Heart left ventricle (tissue), 16 donors: ENCODE data around the gene APLP2. TPM values are rescaled to one million over a fixed set of nuclear protein-coding genes. Genes with fewer than 3 reads are reported as not detected.

Source experiments
- ATAC-seq, 4 donors: fragments of 200-7000 bp; cut with Tn5 transposase; one replicate each; pipeline ENCODE4 v1.9.1; 2020 to 2022; ENCODE audit warnings: moderate library complexity in 4 of 4, mild to moderate bottlenecking in 3 of 4, moderate number of reproducible peaks in 1 of 4
- DNase-seq, 5 donors: peaks; one replicate each; pipeline ENCODE4 v3.0.0-alpha.2; 2020
- H3K27ac ChIP-seq, 12 donors: fragments of 200-600 bp; sonication (generic) in 4 of 12; one replicate each; pipeline versions ENCODE4 v1.5.0 to v1.8.0; 2016 to 2022; ENCODE audit warnings: mild to moderate bottlenecking in 2 of 12
- H3K27me3 ChIP-seq, 9 donors: fragments of 200-600 bp; sonication (generic) in 2 of 9; one replicate each; pipeline versions ENCODE4 v1.5.1 to v1.8.0; 2016 to 2022; ENCODE audit warnings: mild to moderate bottlenecking in 3 of 9
- H3K36me3 ChIP-seq, 9 donors: fragments of 200-600 bp; sonication (generic) in 2 of 9; one replicate each; pipeline versions ENCODE4 v1.5.0 to v1.8.0; 2018 to 2022; ENCODE audit warnings: mild to moderate bottlenecking in 2 of 9
- H3K4me1 ChIP-seq, 12 donors: fragments of 200-600 bp; sonication (generic) in 4 of 12; one replicate each; pipeline versions ENCODE4 v1.5.0 to v1.8.0; 2016 to 2022; ENCODE audit warnings: mild to moderate bottlenecking in 3 of 12
- H3K4me3 ChIP-seq, 12 donors: fragments of 200-600 bp; sonication (generic) in 4 of 12; one replicate each; pipeline versions ENCODE4 v1.5.0 to v1.8.0; 2017 to 2022; ENCODE audit warnings: mild to moderate bottlenecking in 9 of 12, moderate library complexity in 4 of 12
- H3K9me3 ChIP-seq, 12 donors: fragments of 200-600 bp; sonication (generic) in 4 of 12; one replicate each; pipeline versions ENCODE4 v1.5.0 to v1.8.0; 2016 to 2022; ENCODE audit warnings: mild to moderate bottlenecking in 1 of 12
- POLR2A ChIP-seq, 2 donors: fragments of 450-650 bp; IDR thresholded peaks; one replicate each; pipeline ENCODE4 v1.6.1; 2017; ENCODE audit warnings: antibody characterized with exemption in 2 of 2, mild to moderate bottlenecking in 2 of 2, moderate library complexity in 2 of 2
- WGBS, 4 donors: extraction: QIAGEN DNeasy Blood & Tissue Kit in 2 of 4; methylation state at CpG; one replicate each; pipeline versions ENCODE4 v1.1.5 to v1.1.7; 2013 to 2018; 5-methylcytosine and 5-hydroxymethylcytosine counted together
- intact Hi-C, 10 donors: fragments of 100-400 bp; cut with DNase I; formaldehyde crosslinking; loops; one replicate each; pipeline versions ENCODE4 v1.11.1 to v1.14.2; 2022
- polyA plus RNA-seq, 2 donors: library from polyadenylated mRNA; stranded (reverse); fragments of 200-250 nt; gene quantifications; one replicate each; pipeline ENCODE4 v1.2.3, GENCODE V29; 2013
- total RNA-seq, 9 donors: library from RNA; depleted of rRNA in 2 of 9; stranded (reverse); fragments of >200 nt in 2 of 9; fragmentation: NEBNext Ultra II Directional in 3 of 9; extraction: Animal tissue kit (Norgen Biotek cat#: 25700) in 3 of 9; gene quantifications; one replicate each; pipeline versions ENCODE4 v1.1.0 to v1.2.4, GENCODE V29; 2016 to 2023
- TF ChIP-seq, protein P1 (sequence below), 12 donors: fragments of 200-600 bp; sonication (generic) in 4 of 12; IDR thresholded peaks; one replicate each; pipeline versions ENCODE4 v1.5.0 to v1.8.0; 2018 to 2022; ENCODE audit warnings: antibody characterized with exemption in 12 of 12, mild to moderate bottlenecking in 5 of 12
- donor health status: ischemic (EF 13 %, LVEDD 7.1; RV severe dilation, severe dysfunction).
- donor health status: healthy with polysubstance abuse.
- donor health status: DM: no; HTN: yes; CAD: no.
- donor health status: DM: no; HTN: no; CAD: no.
- donor health status: ischemic (EF 25% LVEDD 6.9; RV normal size, moderate dysfunction).
- donor health status: ischemic (EF 25% LVEDD 5.7; RV mildly dilated, moderate dysfunction).
- donor health status: healthy.
- donor health status: DM: yes; HTN: yes; CAD: no.
- donor health status: ischemic (EF 35%, LVEDD 5.7; RV mildly dilated, moderate dysfunction).
- donor health status: nonischemic (EF 11% LVEDD 7.7; RV severe dilation, severe dysfunction).
- donor health status: DM: yes; HTN: yes; CAD: no.
- donor health status: PGD.
- donor health status: ischemic (EF 29% LVEDD 5.4; RV normal size, mild dysfunction).
- donor health status: nonischemic (EF 23%, LVEDD 6.1; RV moderate dilation, normal function).

The APLP2 gene
- total and polyA plus RNA-seq, 11 donors: 121 to 423 (median 325) TPM

DNA sequence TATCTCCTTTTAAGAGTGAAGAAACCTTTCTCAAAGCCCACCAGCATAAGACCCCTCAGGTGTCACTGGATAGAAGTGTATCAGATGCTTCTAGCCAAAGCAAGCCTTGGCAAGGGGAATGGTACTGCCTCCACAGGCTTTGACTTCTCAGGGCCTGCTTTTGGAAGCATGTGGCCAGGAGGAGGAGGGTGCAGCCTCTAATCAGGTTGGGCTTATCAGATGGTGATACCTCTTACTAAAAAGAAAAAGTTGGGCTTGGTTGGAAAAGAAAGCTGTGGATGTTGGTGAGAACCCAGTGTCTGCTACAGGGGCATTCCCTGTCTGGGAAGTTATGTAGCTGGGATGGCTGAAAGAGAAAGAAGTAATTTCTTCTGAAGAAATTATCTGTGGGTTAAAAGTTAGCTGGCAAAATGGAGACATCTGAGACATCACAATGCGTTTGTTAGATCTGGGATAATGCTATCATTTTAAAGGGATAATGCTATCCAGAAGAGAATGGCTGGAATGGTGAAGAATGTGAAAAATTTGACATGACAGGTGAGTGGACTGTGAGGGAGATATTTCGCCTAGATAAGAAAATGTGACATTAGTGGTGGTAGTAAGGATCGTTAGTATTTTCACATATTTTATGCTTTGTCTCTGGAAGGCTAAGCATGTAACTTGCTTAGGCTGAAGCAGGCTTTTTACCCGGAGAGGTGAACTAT is 7.2 kb downstream of the APLP2 start:
- no peak for DNase-seq
- peak in 1 of 4 donors; percentile 24 for ATAC-seq
- no peak for TF ChIP-seq POLR2A (IDR thresholded peaks at IDR 0.05)
- TF ChIP-seq, protein P1, sequence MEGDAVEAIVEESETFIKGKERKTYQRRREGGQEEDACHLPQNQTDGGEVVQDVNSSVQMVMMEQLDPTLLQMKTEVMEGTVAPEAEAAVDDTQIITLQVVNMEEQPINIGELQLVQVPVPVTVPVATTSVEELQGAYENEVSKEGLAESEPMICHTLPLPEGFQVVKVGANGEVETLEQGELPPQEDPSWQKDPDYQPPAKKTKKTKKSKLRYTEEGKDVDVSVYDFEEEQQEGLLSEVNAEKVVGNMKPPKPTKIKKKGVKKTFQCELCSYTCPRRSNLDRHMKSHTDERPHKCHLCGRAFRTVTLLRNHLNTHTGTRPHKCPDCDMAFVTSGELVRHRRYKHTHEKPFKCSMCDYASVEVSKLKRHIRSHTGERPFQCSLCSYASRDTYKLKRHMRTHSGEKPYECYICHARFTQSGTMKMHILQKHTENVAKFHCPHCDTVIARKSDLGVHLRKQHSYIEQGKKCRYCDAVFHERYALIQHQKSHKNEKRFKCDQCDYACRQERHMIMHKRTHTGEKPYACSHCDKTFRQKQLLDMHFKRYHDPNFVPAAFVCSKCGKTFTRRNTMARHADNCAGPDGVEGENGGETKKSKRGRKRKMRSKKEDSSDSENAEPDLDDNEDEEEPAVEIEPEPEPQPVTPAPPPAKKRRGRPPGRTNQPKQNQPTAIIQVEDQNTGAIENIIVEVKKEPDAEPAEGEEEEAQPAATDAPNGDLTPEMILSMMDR (IDR thresholded peaks at IDR 0.05): no peak
- no peaks in the 10 kb centered on the region for H3K9me3 ChIP-seq
- H3K27ac ChIP-seq: no peak overlapping the region
- H3K36me3 ChIP-seq: no peaks in the 10 kb centered on the region
- no peaks in the 10 kb centered on the region for H3K27me3 ChIP-seq
- peaks cover 0 to 35% (median 18%) of the 10 kb centered on the region in 12 donors for H3K4me1 ChIP-seq
- intact Hi-C loops: loop anchor here in 1 of 10 donors (10.0 kb wide), 1 partner anchor 48 kb away; no protein-coding TSS in a partner anchor
- 57 to 63% (median 59%) methylated on average over 4 of the region's 4 CpGs for WGBS, 4 donors
- H3K4me3 ChIP-seq: no peak overlapping the region

DNA sequence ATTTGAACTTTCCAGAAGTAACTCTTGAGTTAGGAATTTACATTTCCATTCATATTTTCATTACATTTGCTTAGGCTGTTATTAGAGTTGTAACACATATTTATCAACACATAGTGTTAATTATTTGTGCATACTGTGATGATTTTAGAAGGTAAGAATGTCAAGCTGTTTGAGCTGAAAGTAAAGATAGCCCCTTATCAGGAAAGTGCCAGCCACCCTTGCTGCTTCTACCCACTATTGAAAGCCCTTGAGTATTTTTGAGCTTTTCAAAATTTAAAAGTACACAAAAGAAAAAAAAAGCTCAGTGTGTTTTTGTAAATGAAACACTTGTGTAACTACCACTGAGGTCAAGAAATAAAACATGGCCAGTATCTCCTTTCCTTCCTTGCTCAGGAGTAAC is 8.0 kb downstream of the APLP2 start:
- Histone ChIP-seq H3K9me3 (no peaks in the 10 kb centered on the region), H3K27ac (no peak overlapping the region), H3K27me3 (no peaks in the 10 kb centered on the region), H3K36me3 (no peaks in the 10 kb centered on the region), H3K4me3 (no peak overlapping the region), H3K4me1 (peaks cover 0 to 29% (median 13%) of the 10 kb centered on the region in 12 donors)
- no peak for ATAC-seq
- intact Hi-C loops: loop anchor here in 1 of 10 donors (10.0 kb wide), 1 partner anchor 47 kb away; no protein-coding TSS in a partner anchor
- TF ChIP-seq, protein P1 (IDR thresholded peaks at IDR 0.05): no peak
- TF ChIP-seq POLR2A (IDR thresholded peaks at IDR 0.05): no peak
- no peak for DNase-seq

DNA sequence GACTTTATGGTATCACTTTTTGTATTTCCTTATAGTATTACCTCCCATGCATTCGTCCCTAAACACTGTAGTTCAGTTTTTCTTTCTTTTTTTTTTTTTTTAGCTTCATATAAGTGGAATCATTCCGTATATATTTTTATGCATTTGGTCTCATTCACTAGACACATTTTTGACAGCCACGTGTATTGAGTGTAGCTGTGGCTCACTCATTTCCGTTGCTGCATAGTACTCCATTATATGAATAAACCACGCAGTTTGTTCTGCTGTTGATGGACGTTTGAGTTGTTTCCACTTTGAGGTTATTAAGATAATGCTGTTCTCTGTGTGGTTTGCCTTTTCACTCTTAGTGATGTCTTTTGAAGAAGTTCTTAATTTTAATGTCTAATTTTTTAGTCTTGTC is 8.4 kb downstream of the APLP2 start:
- Histone ChIP-seq H3K27me3 (no peaks in the 10 kb centered on the region), H3K27ac (no peak overlapping the region), H3K9me3 (no peaks in the 10 kb centered on the region), H3K36me3 (no peaks in the 10 kb centered on the region), H3K4me1 (peaks cover 0 to 29% (median 13%) of the 10 kb centered on the region in 12 donors), H3K4me3 (no peak overlapping the region)
- ATAC-seq: no peak
- no peak for DNase-seq
- 72 to 77% (median 76%) methylated on average over 6 of the region's 6 CpGs for WGBS, 4 donors
- intact Hi-C loops: loop anchor here in 1 of 10 donors (10.0 kb wide), 1 partner anchor 47 kb away; no protein-coding TSS in a partner anchor
- TF ChIP-seq POLR2A (IDR thresholded peaks at IDR 0.05): no peak
- TF ChIP-seq, protein P1 (IDR thresholded peaks at IDR 0.05): no peak

DNA sequence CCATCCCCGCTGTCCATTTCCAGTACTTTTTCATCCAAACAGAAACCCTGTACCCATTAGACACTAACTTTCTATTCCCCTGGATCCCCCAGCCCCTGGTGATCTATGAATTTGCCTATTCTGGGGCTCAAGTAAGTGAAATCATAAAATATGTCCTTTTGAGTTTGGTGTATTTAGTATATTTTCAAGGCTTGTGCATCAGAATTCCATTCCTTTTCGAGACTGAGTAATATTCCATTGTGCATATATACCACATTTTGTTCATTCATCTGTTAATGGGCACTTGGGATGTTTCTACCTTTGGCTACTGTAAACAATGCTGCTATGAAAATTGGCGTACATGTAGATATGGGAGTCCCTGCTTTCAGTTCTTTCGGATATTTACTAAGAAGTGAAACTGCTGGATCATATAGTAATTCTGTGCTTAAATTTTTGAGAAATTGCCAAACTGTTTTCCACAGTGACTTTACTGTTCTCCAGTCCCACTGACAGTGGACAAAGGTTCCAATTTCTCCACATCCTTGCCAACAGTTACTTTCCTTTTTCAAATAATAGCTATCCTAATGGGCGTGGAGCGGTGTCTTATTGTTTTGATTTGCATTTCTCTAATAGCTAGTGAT is 16.1 kb downstream of the APLP2 start:
- TF ChIP-seq POLR2A (IDR thresholded peaks at IDR 0.05): no peak
- TF ChIP-seq, protein P1 (IDR thresholded peaks at IDR 0.05): no peak
- Histone ChIP-seq H3K9me3 (no peaks in the 10 kb centered on the region), H3K27me3 (no peaks in the 10 kb centered on the region), H3K4me3 (no peak overlapping the region), H3K4me1 (peaks cover 16 to 49% (median 32%) of the 10 kb centered on the region in 12 donors), H3K27ac (no peak overlapping the region), H3K36me3 (no peaks in the 10 kb centered on the region)
- 79 to 85% (median 79%) methylated on average over 6 of the region's 6 CpGs for WGBS, 4 donors
- no peak for DNase-seq
- no peak for ATAC-seq
- intact Hi-C loops: no loop called here
